ENCODE measurements around the gene MAP3K13. TPM values are rescaled to one million over a fixed set of nuclear protein-coding genes. Genes with fewer than 3 reads are reported as not detected.
A peak's percentile ranks its signal among the peaks of the same experiment; 100 is the strongest.

Gene MAP3K13
- total RNA-seq, 1 donor from 2014 or later, result 29.1 TPM

DNA sequence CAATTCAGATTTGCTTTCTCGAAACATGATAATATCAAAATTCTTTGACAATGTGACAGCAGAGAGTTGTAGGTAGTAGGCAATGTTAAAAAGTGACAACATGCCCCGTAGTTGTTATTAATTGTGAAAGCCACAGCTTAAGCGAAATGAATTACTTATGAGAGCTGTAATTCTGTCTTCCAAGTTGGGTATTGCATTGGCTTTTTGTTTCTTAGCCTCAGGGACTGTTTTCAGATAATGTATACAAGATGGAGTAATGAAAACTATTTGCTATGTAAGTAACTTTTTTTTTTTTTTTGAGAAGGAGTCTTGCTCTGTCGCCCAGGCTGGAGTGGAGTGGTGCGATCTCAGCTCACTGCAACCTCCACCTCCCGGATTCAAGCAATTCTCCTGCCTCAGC is 43.1 kb upstream of the MAP3K13 start:
- peak overlapping the region; percentile 45 for H3K27ac Mint-ChIP-seq
- H3K9me3 Mint-ChIP-seq, result no peaks in the 10 kb centered on the region
- DNase-seq (ENCODE audit: extremely low spot score, unreplicated experiment), result no peak
- no peak overlapping the region for H3K4me3 Mint-ChIP-seq
- H3K4me1 Mint-ChIP-seq (ENCODE audit: unreplicated experiment), result peaks cover 6% of the 10 kb centered on the region
- no peaks in the 10 kb centered on the region for H3K36me3 Mint-ChIP-seq
- TF ChIP-seq, protein P1, sequence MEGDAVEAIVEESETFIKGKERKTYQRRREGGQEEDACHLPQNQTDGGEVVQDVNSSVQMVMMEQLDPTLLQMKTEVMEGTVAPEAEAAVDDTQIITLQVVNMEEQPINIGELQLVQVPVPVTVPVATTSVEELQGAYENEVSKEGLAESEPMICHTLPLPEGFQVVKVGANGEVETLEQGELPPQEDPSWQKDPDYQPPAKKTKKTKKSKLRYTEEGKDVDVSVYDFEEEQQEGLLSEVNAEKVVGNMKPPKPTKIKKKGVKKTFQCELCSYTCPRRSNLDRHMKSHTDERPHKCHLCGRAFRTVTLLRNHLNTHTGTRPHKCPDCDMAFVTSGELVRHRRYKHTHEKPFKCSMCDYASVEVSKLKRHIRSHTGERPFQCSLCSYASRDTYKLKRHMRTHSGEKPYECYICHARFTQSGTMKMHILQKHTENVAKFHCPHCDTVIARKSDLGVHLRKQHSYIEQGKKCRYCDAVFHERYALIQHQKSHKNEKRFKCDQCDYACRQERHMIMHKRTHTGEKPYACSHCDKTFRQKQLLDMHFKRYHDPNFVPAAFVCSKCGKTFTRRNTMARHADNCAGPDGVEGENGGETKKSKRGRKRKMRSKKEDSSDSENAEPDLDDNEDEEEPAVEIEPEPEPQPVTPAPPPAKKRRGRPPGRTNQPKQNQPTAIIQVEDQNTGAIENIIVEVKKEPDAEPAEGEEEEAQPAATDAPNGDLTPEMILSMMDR (conservative IDR thresholded peaks at IDR 0.05), result no peak
- H3K27me3 Mint-ChIP-seq, result no peaks in the 10 kb centered on the region

DNA sequence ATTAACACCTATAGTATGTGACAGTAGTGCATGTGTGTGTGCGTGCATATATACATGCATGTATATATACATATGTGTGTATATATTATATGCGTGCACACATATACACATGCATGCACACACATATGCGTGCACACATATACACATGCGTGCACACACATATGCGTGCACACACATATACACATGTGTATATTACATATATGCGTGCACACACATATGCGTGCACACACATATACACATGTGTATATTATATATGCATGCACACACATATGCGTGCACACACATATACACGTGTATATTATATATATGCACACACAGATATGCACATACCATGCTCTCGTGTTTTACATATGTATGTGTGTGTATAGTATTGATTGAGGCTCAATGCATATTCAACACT is 42.0 kb upstream of the MAP3K13 start:
- H3K27me3 Mint-ChIP-seq, result no peaks in the 10 kb centered on the region
- DNase-seq (ENCODE audit: extremely low spot score, unreplicated experiment), result no peak
- H3K4me3 Mint-ChIP-seq, result no peak overlapping the region
- H3K4me1 Mint-ChIP-seq (ENCODE audit: unreplicated experiment), result peaks cover 6% of the 10 kb centered on the region
- H3K9me3 Mint-ChIP-seq, result no peaks in the 10 kb centered on the region
- no peak overlapping the region for H3K27ac Mint-ChIP-seq
- H3K36me3 Mint-ChIP-seq, result no peaks in the 10 kb centered on the region
- TF ChIP-seq, protein P1 (conservative IDR thresholded peaks at IDR 0.05), result no peak

DNA sequence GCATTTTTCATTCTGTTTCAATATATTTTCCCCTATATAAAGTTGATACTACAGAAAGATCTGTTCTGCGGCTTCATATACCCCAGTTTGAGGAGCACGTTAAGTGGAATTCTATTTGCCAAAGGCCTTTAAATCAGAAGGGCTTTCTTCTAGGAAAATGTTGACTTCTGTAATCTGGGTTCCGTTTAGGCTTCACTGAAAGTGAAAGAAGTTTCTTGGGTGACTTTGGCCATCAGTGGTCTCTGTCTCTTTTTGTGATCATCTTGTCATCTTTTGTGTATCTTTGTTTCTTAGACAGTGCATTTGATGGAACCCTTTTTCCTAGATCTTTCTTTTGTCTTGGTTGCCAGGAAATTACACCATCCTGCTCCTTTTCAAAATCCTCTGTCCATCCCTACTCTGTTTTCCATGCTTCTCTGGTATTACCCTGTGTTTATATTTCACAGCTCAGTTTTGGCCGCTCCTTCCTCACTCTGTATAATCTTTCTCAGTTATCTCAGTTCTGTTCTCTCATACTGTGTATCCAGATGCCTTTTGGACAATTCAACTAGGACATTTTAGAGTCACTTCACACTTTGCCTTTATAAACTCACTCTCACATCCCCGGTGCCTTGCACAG is 40.7 kb upstream of the MAP3K13 start:
- no peak for DNase-seq (ENCODE audit: extremely low spot score, unreplicated experiment)
- no peak overlapping the region for H3K4me3 Mint-ChIP-seq
- H3K9me3 Mint-ChIP-seq, result no peaks in the 10 kb centered on the region
- no peaks in the 10 kb centered on the region for H3K36me3 Mint-ChIP-seq
- H3K4me1 Mint-ChIP-seq (ENCODE audit: unreplicated experiment), result peaks cover 6% of the 10 kb centered on the region
- H3K27me3 Mint-ChIP-seq, result no peaks in the 10 kb centered on the region
- no peak overlapping the region for H3K27ac Mint-ChIP-seq
- TF ChIP-seq, protein P1 (conservative IDR thresholded peaks at IDR 0.05), result no peak

DNA sequence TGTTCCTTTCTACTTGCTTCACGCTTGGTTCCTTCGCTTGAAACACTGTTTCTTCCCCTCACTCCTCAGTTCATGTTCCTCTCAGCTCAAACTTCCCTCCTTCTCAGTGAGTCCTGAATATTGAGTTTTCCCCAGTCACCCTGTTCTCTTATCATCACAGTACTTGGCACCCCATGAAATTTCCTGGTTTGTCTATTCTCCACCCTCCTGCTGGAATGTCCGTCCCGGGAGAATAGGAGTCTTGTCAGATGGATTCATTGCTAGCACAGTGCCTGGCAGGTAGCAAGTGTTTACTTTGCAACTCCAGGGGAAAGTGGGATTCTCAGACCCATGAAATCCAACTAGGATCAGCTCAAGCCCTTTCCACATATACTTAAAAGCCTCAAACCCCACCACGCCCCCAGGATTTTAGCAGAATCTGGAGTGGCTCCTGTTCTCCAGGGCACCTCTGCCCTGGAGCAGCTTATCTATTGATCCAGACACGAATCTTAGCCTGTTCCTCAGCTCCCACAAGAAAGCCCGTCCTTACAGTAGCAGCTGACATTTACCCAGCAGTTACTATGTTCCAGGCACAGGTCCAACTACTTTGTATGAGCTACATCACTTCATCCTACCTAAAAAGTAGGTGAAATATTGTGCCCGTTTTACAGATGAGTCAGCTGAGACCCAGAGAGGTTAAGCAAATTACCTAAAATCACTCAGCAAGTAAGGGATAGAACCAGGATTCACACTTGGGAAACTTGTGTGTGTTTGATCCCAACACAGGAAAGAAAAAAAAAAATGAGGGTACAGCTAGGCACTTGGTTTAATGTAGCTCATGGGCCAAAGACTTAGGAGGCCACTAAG is 36.8 kb upstream of the MAP3K13 start:
- no peaks in the 10 kb centered on the region for H3K4me1 Mint-ChIP-seq (ENCODE audit: unreplicated experiment)
- TF ChIP-seq, protein P1 (conservative IDR thresholded peaks at IDR 0.05), result no peak
- no peaks in the 10 kb centered on the region for H3K27me3 Mint-ChIP-seq
- no peak for DNase-seq (ENCODE audit: extremely low spot score, unreplicated experiment)
- H3K27ac Mint-ChIP-seq, result no peak overlapping the region
- H3K4me3 Mint-ChIP-seq, result no peak overlapping the region
- H3K36me3 Mint-ChIP-seq, result no peaks in the 10 kb centered on the region
- H3K9me3 Mint-ChIP-seq, result no peaks in the 10 kb centered on the region

DNA sequence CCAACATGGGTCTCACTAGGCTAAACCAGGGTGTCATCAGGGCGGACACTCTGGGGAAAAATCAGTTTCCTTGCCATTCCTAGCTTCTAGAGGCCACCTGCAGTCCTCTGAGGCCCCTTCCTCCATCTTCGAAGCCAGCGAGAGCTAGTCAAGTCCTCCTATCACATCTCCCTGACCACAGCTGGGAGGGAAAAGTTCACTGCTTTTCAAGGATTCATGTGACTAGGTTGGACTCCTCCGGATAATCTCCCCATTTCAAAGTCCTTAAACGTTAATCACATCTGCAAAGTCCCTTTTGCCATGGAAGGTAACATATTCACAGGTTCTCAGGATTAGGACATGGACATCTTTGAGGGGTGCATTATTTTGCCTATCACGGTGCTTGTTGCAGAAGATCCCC is 35.9 kb upstream of the MAP3K13 start:
- Mint-ChIP-seq H3K4me3 (no peak overlapping the region), H3K4me1 (ENCODE audit: unreplicated experiment) (peaks cover 3% of the 10 kb centered on the region), H3K36me3 (no peaks in the 10 kb centered on the region), H3K27me3 (no peaks in the 10 kb centered on the region), H3K9me3 (no peaks in the 10 kb centered on the region), H3K27ac (peak overlapping the region; percentile 44)
- TF ChIP-seq, protein P1 (conservative IDR thresholded peaks at IDR 0.05), result no peak
- DNase-seq (ENCODE audit: extremely low spot score, unreplicated experiment), result no peak
